GM08714 (cell line): ENCODE results near the gene FNTB.
"Not testable (repeated sequence)": the region's sequence is repeated elsewhere in the genome, so short reads cannot be mapped to it uniquely, and the experiment has no call there.

Experiments
- H3K4me3 ChIP-seq: fragments of 200-500 bp; sonication (Bioruptor generic); 2 replicates; pipeline ENCODE4 v1.5.1; 2014; ENCODE audit warnings: mild to moderate bottlenecking, low read length, inconsistent platforms
- ZNF274 ChIP-seq: IDR thresholded peaks from 2 replicates; pipeline ENCODE4 v1.6.1; 2012; ENCODE audit warnings: mild to moderate bottlenecking, low read depth, low read length

Gene FNTB

GRCh38 chr14:65003394-65003793 lies 16.7 kb downstream of the FNTB start:
- TF ChIP-seq ZNF274: no peak
- no peak overlapping the region for H3K4me3 ChIP-seq

- TF ChIP-seq ZNF274: no peak
- no peak overlapping the region for H3K4me3 ChIP-seq
These were observed 19.6 kb downstream of the FNTB start for GRCh38 chr14:65006261-65006721.

- H3K4me3 ChIP-seq: no peak overlapping the region
- TF ChIP-seq ZNF274: no peak
These were observed 20.5 kb downstream of the FNTB start for GRCh38 chr14:65007202-65007601.

GRCh38 chr14:65010211-65010931 lies 23.7 kb downstream of the FNTB start:
- H3K4me3 ChIP-seq: no peak overlapping the region
- no peak for TF ChIP-seq ZNF274

GRCh38 chr14:65011538-65011937 lies 24.8 kb downstream of the FNTB start:
- no peak for TF ChIP-seq ZNF274
- no peak overlapping the region for H3K4me3 ChIP-seq

GRCh38 chr14:65012353-65012752 lies 25.7 kb downstream of the FNTB start:
- no peak for TF ChIP-seq ZNF274
- no peak overlapping the region for H3K4me3 ChIP-seq

- no peak for TF ChIP-seq ZNF274
- H3K4me3 ChIP-seq: no peak overlapping the region
These were observed 28.7 kb downstream of the FNTB start for GRCh38 chr14:65015391-65015790.

GRCh38 chr14:65016471-65016870 lies 29.8 kb downstream of the FNTB start:
- no peak overlapping the region for H3K4me3 ChIP-seq
- TF ChIP-seq ZNF274: no peak

GRCh38 chr14:65019944-65020566 lies 33.4 kb downstream of the FNTB start:
- H3K4me3 ChIP-seq: no peak overlapping the region
- no peak for TF ChIP-seq ZNF274

GRCh38 chr14:65024957-65025356 lies 38.3 kb downstream of the FNTB start:
- TF ChIP-seq ZNF274: no peak
- no peak overlapping the region for H3K4me3 ChIP-seq

GRCh38 chr14:65025818-65026217 lies 39.1 kb downstream of the FNTB start:
- TF ChIP-seq ZNF274: no peak
- no peak overlapping the region for H3K4me3 ChIP-seq

GRCh38 chr14:65026526-65026925 lies 39.8 kb downstream of the FNTB start:
- TF ChIP-seq ZNF274: no peak
- no peak overlapping the region for H3K4me3 ChIP-seq

GRCh38 chr14:65027127-65027799 lies 40.6 kb downstream of the FNTB start:
- TF ChIP-seq ZNF274: no peak

GRCh38 chr14:65028937-65029336 lies 42.2 kb downstream of the FNTB start:
- no peak for TF ChIP-seq ZNF274
- no peak overlapping the region for H3K4me3 ChIP-seq

More at GRCh38 chr14:65027127-65027799, 40.6 kb downstream of the FNTB start:
- H3K4me3 ChIP-seq: no peak overlapping the region

- H3K4me3 ChIP-seq: not testable (repeated sequence)
These were observed 44.6 kb downstream of the FNTB start for GRCh38 chr14:65031321-65031720.
